ENCODE results near the gene CLN3. TPM values are rescaled to one million over a fixed set of nuclear protein-coding genes. Genes with fewer than 3 reads are reported as not detected.
"Not testable (repeated sequence)": the region's sequence is repeated elsewhere in the genome, so short reads cannot be mapped to it uniquely, and the experiment has no call there.

Gene CLN3
- 14.8 TPM for total RNA-seq
- long read RNA-seq, transcript CLN3-244 (16 exons, 3,832 nt), result major isoform, 12 of 15 reads
- long read RNA-seq, partial matches to known transcripts, result 1 of 15 reads
- long read RNA-seq, other reads (novel, unspliced or antisense), result 0 of 15 reads

- intact Hi-C loops (cut with DNase I), result loop anchor here (5.0 to 10.0 kb wide), 3 partner anchors 63 to 353 kb away; partner anchors contain the start of genes SGF29 and TUFM
- ATAC-seq, result peak; percentile 98
- peak; percentile 94 for DNase-seq (ENCODE audit: missing footprints)
These were observed at the start of gene CLN3 for GRCh38 chr16:28491970-28492474. CLN3 (minus strand) TSS chr16:28492074; CDS start chr16:28491759, 315 bp downstream.

- intact Hi-C loops (cut with DNase I), result no loop called here
- DNase-seq (ENCODE audit: missing footprints) (no peak), ATAC-seq (no peak)
These were observed 48.5 kb upstream of the CLN3 start for GRCh38 chr16:28540346-28540745.

GRCh38 chr16:28538733-28539596 lies 47.1 kb upstream of the CLN3 start, which contains the start of gene NUPR1:
NUPR1 (minus strand) TSS chr16:28538974; CDS start chr16:28538907, 67 bp downstream.
- ATAC-seq (peak; percentile 98), DNase-seq (ENCODE audit: missing footprints) (peak; percentile 93)
- intact Hi-C loops (cut with DNase I), result no loop called here

GRCh38 chr16:28537964-28538732 lies 46.3 kb upstream of the CLN3 start:
- ATAC-seq (no peak), DNase-seq (ENCODE audit: missing footprints) (no peak)
- intact Hi-C loops (cut with DNase I), result no loop called here

- no peak for ATAC-seq
- DNase-seq (ENCODE audit: missing footprints), result no peak
- intact Hi-C loops (cut with DNase I), result no loop called here
These were observed 45.2 kb upstream of the CLN3 start for GRCh38 chr16:28537076-28537475.

GRCh38 chr16:28534542-28535373 lies 42.9 kb upstream of the CLN3 start:
- no peak for DNase-seq (ENCODE audit: missing footprints)
- intact Hi-C loops (cut with DNase I), result no loop called here
- ATAC-seq, result peak; percentile 16

- DNase-seq (ENCODE audit: missing footprints) (no peak), ATAC-seq (no peak)
- intact Hi-C loops (cut with DNase I), result no loop called here
These were observed 41.2 kb upstream of the CLN3 start for GRCh38 chr16:28532940-28533647.

GRCh38 chr16:28531777-28532744 lies 40.2 kb upstream of the CLN3 start:
- ATAC-seq (peak; percentile 98), DNase-seq (ENCODE audit: missing footprints) (peak; percentile 92)
- intact Hi-C loops (cut with DNase I), result no loop called here

- ATAC-seq, result no peak
- DNase-seq (ENCODE audit: missing footprints), result no peak
- intact Hi-C loops (cut with DNase I), result no loop called here
These were observed 37.2 kb upstream of the CLN3 start for GRCh38 chr16:28529124-28529523.

- DNase-seq (ENCODE audit: missing footprints), result no peak
- no peak for ATAC-seq
- intact Hi-C loops (cut with DNase I), result no loop called here
These were observed 36.6 kb upstream of the CLN3 start for GRCh38 chr16:28528463-28528867.

GRCh38 chr16:28527985-28528384 lies 36.1 kb upstream of the CLN3 start:
- DNase-seq (ENCODE audit: missing footprints) (no peak), ATAC-seq (no peak)
- intact Hi-C loops (cut with DNase I), result no loop called here

GRCh38 chr16:28527100-28527785 lies 35.4 kb upstream of the CLN3 start:
- intact Hi-C loops (cut with DNase I); DNase-seq (ENCODE audit: missing footprints); ATAC-seq: not testable (repeated sequence)

- ATAC-seq (no peak), DNase-seq (ENCODE audit: missing footprints) (no peak)
- intact Hi-C loops (cut with DNase I), result no loop called here
These were observed 34.6 kb upstream of the CLN3 start for GRCh38 chr16:28526201-28527099.

- intact Hi-C loops (cut with DNase I), result no loop called here
- no peak for DNase-seq (ENCODE audit: missing footprints)
- no peak for ATAC-seq
These were observed 32.9 kb upstream of the CLN3 start for GRCh38 chr16:28524681-28525171.

GRCh38 chr16:28522792-28523191 lies 30.9 kb upstream of the CLN3 start:
- ATAC-seq, result no peak
- intact Hi-C loops (cut with DNase I), result no loop called here

More at GRCh38 chr16:28522792-28523191, 30.9 kb upstream of the CLN3 start:
- DNase-seq (ENCODE audit: missing footprints), result no peak

Measured in Right ventricle myocardium inferior (tissue), 1 donor.